22Rv1 (cell line): ENCODE results near the gene ATP5F1A.

Experiments
- ZFX ChIP-seq: fragments of 450-650 bp; IDR thresholded peaks from 2 replicates; pipeline ENCODE4 v1.6.1; 2017; ENCODE audit warnings: antibody characterized with exemption, borderline replicate concordance
- TF ChIP-seq, protein P1 (sequence below): fragments of 450-650 bp; IDR thresholded peaks from 2 replicates; pipeline ENCODE4 v1.5.1; 2017; ENCODE audit warnings: mild to moderate bottlenecking

GRCh38 chr18:46140173-46140572 is 42.1 kb upstream of the ATP5F1A start:
- TF ChIP-seq, protein P1, sequence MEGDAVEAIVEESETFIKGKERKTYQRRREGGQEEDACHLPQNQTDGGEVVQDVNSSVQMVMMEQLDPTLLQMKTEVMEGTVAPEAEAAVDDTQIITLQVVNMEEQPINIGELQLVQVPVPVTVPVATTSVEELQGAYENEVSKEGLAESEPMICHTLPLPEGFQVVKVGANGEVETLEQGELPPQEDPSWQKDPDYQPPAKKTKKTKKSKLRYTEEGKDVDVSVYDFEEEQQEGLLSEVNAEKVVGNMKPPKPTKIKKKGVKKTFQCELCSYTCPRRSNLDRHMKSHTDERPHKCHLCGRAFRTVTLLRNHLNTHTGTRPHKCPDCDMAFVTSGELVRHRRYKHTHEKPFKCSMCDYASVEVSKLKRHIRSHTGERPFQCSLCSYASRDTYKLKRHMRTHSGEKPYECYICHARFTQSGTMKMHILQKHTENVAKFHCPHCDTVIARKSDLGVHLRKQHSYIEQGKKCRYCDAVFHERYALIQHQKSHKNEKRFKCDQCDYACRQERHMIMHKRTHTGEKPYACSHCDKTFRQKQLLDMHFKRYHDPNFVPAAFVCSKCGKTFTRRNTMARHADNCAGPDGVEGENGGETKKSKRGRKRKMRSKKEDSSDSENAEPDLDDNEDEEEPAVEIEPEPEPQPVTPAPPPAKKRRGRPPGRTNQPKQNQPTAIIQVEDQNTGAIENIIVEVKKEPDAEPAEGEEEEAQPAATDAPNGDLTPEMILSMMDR = no peak
- TF ChIP-seq ZFX = no peak
